A673 (cell line): ENCODE results near the gene MED15.

Source experiments
- EZH2 ChIP-seq: fragments of 200-600 bp; sonication (generic); IDR thresholded peaks from 2 replicates; pipeline ENCODE4 v1.6.1; 2017; ENCODE audit warnings: borderline replicate concordance, low read depth, mild to moderate bottlenecking, mixed read lengths, antibody characterized with exemption, low read length; ENCODE audit not compliant: poor library complexity, severe bottlenecking
- TF ChIP-seq, protein P1 (sequence below): fragments of 300-800, 200-600 bp; sonication (generic); conservative IDR thresholded peaks from 2 replicates; pipeline ENCODE4 v1.5.1; 2017; ENCODE audit warnings: low read depth, mild to moderate bottlenecking, antibody characterized with exemption, low read length, moderate library complexity, mixed read lengths

DNA sequence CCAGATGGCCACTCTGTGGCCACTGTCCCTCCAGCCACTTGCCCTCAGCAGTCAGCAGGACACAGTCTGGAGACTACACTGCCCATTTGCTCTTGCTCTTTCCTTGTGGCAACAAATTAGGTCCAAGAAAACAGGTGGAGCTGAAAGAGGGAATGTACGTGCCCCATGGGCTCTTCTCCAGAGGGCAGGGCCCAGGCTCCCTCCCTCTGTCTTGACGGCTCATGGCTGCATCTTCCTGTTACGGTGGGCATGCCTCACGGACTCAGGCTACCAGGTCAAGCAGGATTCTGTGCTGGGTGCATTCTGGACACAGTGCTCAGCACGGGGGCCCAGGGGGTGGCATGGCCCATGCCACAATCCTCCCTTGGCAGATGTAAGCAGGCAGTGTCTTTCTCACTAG is 71.3 kb downstream of the MED15 start:
- TF ChIP-seq, protein P1, sequence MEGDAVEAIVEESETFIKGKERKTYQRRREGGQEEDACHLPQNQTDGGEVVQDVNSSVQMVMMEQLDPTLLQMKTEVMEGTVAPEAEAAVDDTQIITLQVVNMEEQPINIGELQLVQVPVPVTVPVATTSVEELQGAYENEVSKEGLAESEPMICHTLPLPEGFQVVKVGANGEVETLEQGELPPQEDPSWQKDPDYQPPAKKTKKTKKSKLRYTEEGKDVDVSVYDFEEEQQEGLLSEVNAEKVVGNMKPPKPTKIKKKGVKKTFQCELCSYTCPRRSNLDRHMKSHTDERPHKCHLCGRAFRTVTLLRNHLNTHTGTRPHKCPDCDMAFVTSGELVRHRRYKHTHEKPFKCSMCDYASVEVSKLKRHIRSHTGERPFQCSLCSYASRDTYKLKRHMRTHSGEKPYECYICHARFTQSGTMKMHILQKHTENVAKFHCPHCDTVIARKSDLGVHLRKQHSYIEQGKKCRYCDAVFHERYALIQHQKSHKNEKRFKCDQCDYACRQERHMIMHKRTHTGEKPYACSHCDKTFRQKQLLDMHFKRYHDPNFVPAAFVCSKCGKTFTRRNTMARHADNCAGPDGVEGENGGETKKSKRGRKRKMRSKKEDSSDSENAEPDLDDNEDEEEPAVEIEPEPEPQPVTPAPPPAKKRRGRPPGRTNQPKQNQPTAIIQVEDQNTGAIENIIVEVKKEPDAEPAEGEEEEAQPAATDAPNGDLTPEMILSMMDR = no peak
- TF ChIP-seq EZH2 = no peak
